GM12865 (cell line): ENCODE measurements around the gene KIAA0586.

ENCODE experiments used
- DNase-seq: peaks from one replicate; pipeline ENCODE4 v3.0.0; 2010; ENCODE audit warnings: low read depth
- H3K4me3 ChIP-seq: 2 replicates; pipeline ENCODE4 v1.5.1; 2011; ENCODE audit warnings: mild to moderate bottlenecking, low read depth, low read length, control low read depth
- CTCF ChIP-seq: IDR thresholded peaks from 2 replicates; pipeline ENCODE4 v1.5.1; 2011; ENCODE audit warnings: low read length, control low read depth, low read depth, inconsistent platforms; ENCODE audit not compliant: insufficient read depth; ENCODE audit errors: missing control alignments

The KIAA0586 gene

GRCh38 chr14:58562141-58562540 lies 134.6 kb downstream of the KIAA0586 start:
- DNase-seq: no peak
- no peak for TF ChIP-seq CTCF
- no peak overlapping the region for H3K4me3 ChIP-seq

DNA sequence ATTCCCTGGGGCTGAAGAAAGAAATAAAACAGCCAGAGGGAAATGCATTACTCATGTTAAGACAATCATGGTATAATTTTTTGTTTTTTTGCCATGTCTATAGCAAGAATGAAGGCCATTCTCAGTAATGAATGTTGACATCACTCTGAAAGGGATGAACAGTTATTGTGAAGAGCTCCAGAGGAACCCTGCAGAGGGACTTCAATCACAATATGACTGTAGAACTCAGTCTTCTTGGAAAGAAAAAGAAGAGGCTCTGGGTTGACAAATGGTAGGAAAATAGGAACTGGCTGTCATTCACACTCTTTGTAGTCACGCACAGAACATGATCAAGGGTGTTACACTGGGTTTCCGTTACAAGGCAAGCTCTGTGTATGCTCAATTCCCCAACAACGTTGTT lies 136.5 kb downstream of the KIAA0586 start:
- DNase-seq: no peak
- H3K4me3 ChIP-seq: no peak overlapping the region
- TF ChIP-seq CTCF: no peak

GRCh38 chr14:58565832-58566231 lies 138.3 kb downstream of the KIAA0586 start:
- no peak for DNase-seq
- no peak for TF ChIP-seq CTCF

GRCh38 chr14:58566979-58567378 lies 139.5 kb downstream of the KIAA0586 start:
- no peak overlapping the region for H3K4me3 ChIP-seq
- TF ChIP-seq CTCF: no peak
- peak; percentile 2 for DNase-seq

More at GRCh38 chr14:58565832-58566231, 138.3 kb downstream of the KIAA0586 start:
- no peak overlapping the region for H3K4me3 ChIP-seq

DNA sequence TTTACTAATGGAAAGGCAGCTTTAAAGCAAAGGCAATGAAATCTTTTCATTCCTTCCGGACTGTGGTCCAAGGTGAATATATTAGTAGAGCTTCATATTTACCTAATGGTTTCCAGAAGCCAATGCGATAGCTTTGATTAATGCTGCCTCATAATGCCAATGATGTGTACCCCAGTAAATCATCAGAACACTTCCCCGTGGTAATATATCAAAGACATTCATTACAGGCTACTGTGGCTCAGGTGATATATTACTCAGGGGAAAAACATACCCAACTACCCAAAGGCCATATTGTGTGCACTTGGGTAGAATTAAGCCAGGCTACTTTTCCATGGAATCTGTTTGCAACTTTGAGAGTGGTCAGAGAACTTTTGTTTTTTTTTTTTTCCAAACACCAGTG lies 140.8 kb downstream of the KIAA0586 start:
- no peak for TF ChIP-seq CTCF
- DNase-seq: no peak
- no peak overlapping the region for H3K4me3 ChIP-seq

DNA sequence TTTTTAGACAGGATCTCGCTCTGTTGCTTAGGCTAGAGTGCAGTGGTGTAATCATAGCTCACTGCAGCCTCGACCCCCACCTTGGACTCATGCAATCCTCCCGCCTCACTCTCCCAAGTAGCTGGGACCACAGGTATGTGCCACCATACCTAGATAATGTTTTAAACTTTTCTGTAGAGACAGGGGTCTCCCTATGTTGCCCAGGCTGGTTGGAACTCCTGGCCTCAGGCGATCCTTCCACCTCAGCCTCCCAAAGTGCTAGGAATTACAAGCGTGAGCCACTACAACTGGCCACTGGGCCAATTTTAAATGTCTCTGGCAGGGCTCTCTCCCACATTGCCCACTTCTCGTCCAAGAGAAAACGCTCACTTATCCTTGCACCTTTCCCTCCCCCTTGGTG lies 143.7 kb downstream of the KIAA0586 start:
- no peak overlapping the region for H3K4me3 ChIP-seq
- TF ChIP-seq CTCF: no peak
- no peak for DNase-seq

- no peak for DNase-seq
- TF ChIP-seq CTCF: no peak
- H3K4me3 ChIP-seq: no peak overlapping the region
Observed at GRCh38 chr14:58571769-58572472, 144.4 kb downstream of the KIAA0586 start.
